SK-N-SH treated with all-trans-retinoic acid at 6 μM for 48 hours (cell line): ENCODE results near the gene ASB13.

Source experiments
- CSDC2 ChIP-seq: fragments of 250-450 bp; sonication (Bioruptor Pico); IDR thresholded peaks from 2 replicates; pipeline ENCODE4 v1.5.0; 2020; ENCODE audit warnings: mild to moderate bottlenecking, moderate library complexity
- ISL1 ChIP-seq: fragments of 250-450 bp; sonication (Bioruptor Pico); IDR thresholded peaks from 2 replicates; pipeline ENCODE4 v2.1.2; 2022; ENCODE audit warnings: mild to moderate bottlenecking, moderate library complexity
- TOX ChIP-seq: fragments of 250-450 bp; sonication (Bioruptor Pico); IDR thresholded peaks from 2 replicates; pipeline ENCODE4 v1.8.0; 2021; ENCODE audit warnings: mild to moderate bottlenecking, moderate library complexity, borderline replicate concordance

DNA sequence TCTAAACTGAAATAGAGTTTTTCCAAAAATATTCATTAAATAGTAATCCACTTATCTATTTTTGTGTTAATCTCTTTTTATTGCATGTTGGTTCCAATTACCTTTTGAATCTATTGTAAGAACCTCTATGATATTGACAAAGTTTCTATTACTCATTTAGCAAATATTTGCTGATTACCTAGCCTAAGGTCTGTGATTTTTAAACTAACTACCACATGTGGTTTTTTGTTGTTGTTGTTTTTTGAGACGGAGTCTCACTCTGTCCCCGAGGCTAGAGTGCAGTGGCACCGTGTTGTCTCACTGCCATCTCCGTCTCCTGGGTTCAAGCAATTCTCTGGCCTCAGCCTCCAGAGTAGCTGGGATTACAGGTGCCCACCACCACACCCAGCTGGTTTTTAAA lies 2.0 kb upstream of the ASB13 start:
- TF ChIP-seq CSDC2 (no peak), ISL1 (CRISPR knock-in tag) (no peak), TOX (CRISPR knock-in tag) (no peak)
